ENCODE results near the gene ZDHHC5. TPM values are rescaled to one million over a fixed set of nuclear protein-coding genes. Genes with fewer than 3 reads are reported as not detected.

Gene ZDHHC5
- total and polyA plus RNA-seq, 2 of the 4 experiments (the other 2 are of a cell fraction): 19.4 to 45.7 TPM

GRCh38 chr11:57709802-57710367 lies 42.0 kb downstream of the ZDHHC5 start:
- Histone ChIP-seq H2BK5ac (ENCODE audit: low read depth, low read length, poor library complexity, severe bottlenecking) (no peak overlapping the region), H2BK20ac (ENCODE audit: low read depth, low read length) (no peak overlapping the region), H2AK9ac (replicated peaks; ENCODE audit: low read depth, low read length, poor library complexity) (no peak overlapping the region), H3K9me1 (ENCODE audit: insufficient read depth, low read length) (0 out of 2 replicates have a peak, but pooled peaks cover 3% of the 10 kb centered on the region), H2BK120ac (ENCODE audit: low read depth, low read length) (no peak overlapping the region), H4K5ac (ENCODE audit: low read depth, low read length) (no peak overlapping the region), H2BK15ac (ENCODE audit: low read depth, low read length) (no peak overlapping the region), H2AK5ac (ENCODE audit: low read depth, low read length) (no peak overlapping the region), H4K91ac (ENCODE audit: insufficient read depth, low read depth, low read length) (no peak overlapping the region), H3K4me3 (ENCODE audit: insufficient read depth, low read depth, low read length) (no peak overlapping the region), H3K9me3 (ENCODE audit: control insufficient read depth, insufficient read depth, low read length) (no peaks in the 10 kb centered on the region), H3K14ac (replicated peaks; ENCODE audit: low read depth, low read length) (no peak overlapping the region), H3K9ac (ENCODE audit: low read depth, low read length) (no peak overlapping the region), H3K18ac (ENCODE audit: low read depth, low read length) (no peak overlapping the region), H3K27ac (ENCODE audit: insufficient read depth, low read length) (no peak overlapping the region), H3K4me1 (ENCODE audit: control insufficient read depth, insufficient read depth, low read length) (peaks cover 5% of the 10 kb centered on the region; the same call in 1 of the 2 replicates), H4K8ac (ENCODE audit: low read depth in 2 of 2, low read length in 2 of 2) (no peak overlapping the region), H3K27me3 (ENCODE audit: control insufficient read depth, insufficient read depth, low read length) (no peaks in the 10 kb centered on the region), H3K56ac (ENCODE audit: extremely low read depth, insufficient read depth, low read length) (no peak overlapping the region), H3K23ac (ENCODE audit: low read depth, low read length) (no peak overlapping the region), H3K79me1 (ENCODE audit: low read depth in 1 of 2, low read length in 2 of 2) (peaks cover 19 to 66% of the 10 kb centered on the region in 2 experiments), H3K4me2 (ENCODE audit: low read depth, low read length) (no peak overlapping the region), H3K4ac (ENCODE audit: low read depth, low read length) (no peak overlapping the region), H4K20me1 (ENCODE audit: insufficient read depth, low read length) (0 out of 2 replicates have a peak, but pooled peaks cover 1% of the 10 kb centered on the region), H2AFZ (replicated peaks; ENCODE audit: low read length, poor library complexity) (no peak overlapping the region), H3K36me3 (ENCODE audit: control insufficient read depth, insufficient read depth, low read length) (peaks cover 3% of the 10 kb centered on the region; the same call in 1 of the 2 replicates)
- dilution Hi-C loops (cut with HindIII; ENCODE audit: low sequenced_read_pairs, unreplicated experiment) (no loop called here), intact Hi-C loops (cut with micrococcal nuclease) (no loop called here), in situ Hi-C loops (cut with MboI; ENCODE audit: low sequenced_read_pairs) (no loop called here)
- BruUV-seq (replicated peaks): no TSS peak
- DNase-seq (no peak), ATAC-seq (ENCODE audit: low read depth) (no peak)
- 100% methylated on average over 1 of the region's 5 CpGs; no CpG with 5 or more reads in 1 of the 2 experiments for WGBS, 2 experiments (ENCODE audit: extremely low coverage in 2 of 2, insufficient read length in 1 of 2)
- POLR2A ChIA-PET (ENCODE audit: unreplicated experiment): no interaction called here
- TF ChIP-seq, protein P1, sequence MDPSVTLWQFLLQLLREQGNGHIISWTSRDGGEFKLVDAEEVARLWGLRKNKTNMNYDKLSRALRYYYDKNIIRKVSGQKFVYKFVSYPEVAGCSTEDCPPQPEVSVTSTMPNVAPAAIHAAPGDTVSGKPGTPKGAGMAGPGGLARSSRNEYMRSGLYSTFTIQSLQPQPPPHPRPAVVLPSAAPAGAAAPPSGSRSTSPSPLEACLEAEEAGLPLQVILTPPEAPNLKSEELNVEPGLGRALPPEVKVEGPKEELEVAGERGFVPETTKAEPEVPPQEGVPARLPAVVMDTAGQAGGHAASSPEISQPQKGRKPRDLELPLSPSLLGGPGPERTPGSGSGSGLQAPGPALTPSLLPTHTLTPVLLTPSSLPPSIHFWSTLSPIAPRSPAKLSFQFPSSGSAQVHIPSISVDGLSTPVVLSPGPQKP (IDR thresholded peaks at IDR 0.05; ENCODE audit: borderline replicate concordance, low read depth, low read length): no peak
- no peak for TF ChIP-seq RAD21 (IDR thresholded peaks at IDR 0.05; ENCODE audit: low read length)
- TF ChIP-seq CEBPB (IDR thresholded peaks at IDR 0.05; ENCODE audit: low read depth, low read length): peak; percentile 69
- CTCF ChIA-PET: interaction anchor here (0.8 kb wide), 1 partner anchor 22 kb away, joined by 3 read pairs; no protein-coding TSS in a partner anchor
